ENCODE measurements around the gene TIPIN. TPM values are rescaled to one million over a fixed set of nuclear protein-coding genes. Genes with fewer than 3 reads are reported as not detected.
"Not testable (repeated sequence)": the region's sequence is repeated elsewhere in the genome, so short reads cannot be mapped to it uniquely, and the experiment has no call there.

The TIPIN gene
- total RNA-seq, 1 donor from 2014 or later, result 17.7 TPM

DNA sequence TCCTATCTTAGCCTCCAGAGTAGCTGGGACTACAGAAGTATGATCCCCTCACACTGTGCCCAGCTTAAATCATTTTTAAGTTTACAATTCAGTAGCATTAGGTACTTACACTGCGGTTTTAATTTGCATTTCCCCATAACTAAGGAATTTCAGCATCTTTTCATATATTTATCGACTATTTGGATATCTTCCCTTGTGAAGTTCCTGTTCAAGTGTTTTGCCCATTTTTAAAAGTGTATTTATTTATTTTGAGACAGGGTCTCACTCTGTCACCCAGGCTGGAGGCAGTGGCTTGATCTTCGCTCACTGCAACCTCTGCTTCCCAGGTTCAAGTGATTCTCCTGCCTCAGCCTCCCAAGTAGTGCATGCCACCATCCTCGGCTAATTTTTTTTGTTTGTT lies 17.7 kb upstream of the TIPIN start:
- H3K27ac Mint-ChIP-seq (ENCODE audit: unreplicated experiment), result no peak overlapping the region

DNA sequence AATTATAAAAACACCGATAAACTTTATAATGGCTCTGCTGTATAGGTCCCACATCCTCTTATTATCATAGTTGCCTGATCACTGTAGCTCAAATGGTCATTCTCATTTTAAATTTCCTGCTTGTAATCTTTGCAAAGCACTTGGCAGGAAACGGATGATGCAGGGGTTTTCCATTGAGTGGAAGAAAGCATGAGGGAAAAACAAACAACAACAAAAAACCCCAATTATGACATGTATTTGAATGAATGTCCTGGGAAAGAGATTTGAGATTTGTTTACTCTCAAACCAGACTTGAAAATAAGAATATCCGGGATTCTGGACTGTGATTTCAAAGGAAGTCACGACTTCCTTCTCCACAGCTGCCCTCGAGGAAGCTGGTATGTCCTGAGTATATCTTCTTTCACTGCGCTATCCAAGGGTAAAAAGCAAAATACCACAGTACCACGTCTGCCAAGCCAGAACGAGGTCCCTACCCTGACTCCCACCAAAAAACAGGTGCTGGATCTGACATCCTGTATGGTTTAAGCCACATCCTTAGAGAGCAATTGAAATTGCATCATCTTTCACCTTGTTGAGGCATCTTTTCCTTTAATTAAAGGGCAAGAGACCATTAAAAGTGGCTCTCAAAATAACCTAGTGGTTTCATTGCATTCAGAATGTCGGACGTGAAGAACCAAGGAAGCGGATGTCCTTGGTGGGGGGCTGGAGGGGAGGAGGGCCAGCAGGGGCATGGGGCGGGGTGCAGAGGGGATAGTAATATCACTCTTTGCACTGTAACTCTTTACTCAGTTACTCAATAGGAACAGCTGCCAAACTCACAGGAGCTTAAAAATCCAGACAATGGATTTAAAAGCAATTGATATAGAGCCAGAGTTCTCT lies 13.5 kb upstream of the TIPIN start:
- H3K4me1 Mint-ChIP-seq (ENCODE audit: unreplicated experiment), result peaks cover 18% of the 10 kb centered on the region
- no peaks in the 10 kb centered on the region for H3K36me3 Mint-ChIP-seq (ENCODE audit: low read depth, unreplicated experiment)
- H3K27ac Mint-ChIP-seq (ENCODE audit: unreplicated experiment), result peak overlapping the region; percentile 99
- peak overlapping the region; percentile 34 for H3K4me3 Mint-ChIP-seq (ENCODE audit: unreplicated experiment)
- H3K27me3 Mint-ChIP-seq (ENCODE audit: unreplicated experiment), result no peaks in the 10 kb centered on the region
- H3K9me3 Mint-ChIP-seq (ENCODE audit: unreplicated experiment), result no peaks in the 10 kb centered on the region
- DNase-seq (ENCODE audit: low spot score), result peak; percentile 39
- TF ChIP-seq, protein P1, sequence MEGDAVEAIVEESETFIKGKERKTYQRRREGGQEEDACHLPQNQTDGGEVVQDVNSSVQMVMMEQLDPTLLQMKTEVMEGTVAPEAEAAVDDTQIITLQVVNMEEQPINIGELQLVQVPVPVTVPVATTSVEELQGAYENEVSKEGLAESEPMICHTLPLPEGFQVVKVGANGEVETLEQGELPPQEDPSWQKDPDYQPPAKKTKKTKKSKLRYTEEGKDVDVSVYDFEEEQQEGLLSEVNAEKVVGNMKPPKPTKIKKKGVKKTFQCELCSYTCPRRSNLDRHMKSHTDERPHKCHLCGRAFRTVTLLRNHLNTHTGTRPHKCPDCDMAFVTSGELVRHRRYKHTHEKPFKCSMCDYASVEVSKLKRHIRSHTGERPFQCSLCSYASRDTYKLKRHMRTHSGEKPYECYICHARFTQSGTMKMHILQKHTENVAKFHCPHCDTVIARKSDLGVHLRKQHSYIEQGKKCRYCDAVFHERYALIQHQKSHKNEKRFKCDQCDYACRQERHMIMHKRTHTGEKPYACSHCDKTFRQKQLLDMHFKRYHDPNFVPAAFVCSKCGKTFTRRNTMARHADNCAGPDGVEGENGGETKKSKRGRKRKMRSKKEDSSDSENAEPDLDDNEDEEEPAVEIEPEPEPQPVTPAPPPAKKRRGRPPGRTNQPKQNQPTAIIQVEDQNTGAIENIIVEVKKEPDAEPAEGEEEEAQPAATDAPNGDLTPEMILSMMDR (IDR thresholded peaks at IDR 0.05; ENCODE audit: unreplicated experiment), result no peak

More for the DNA sequence above, 17.7 kb upstream of the TIPIN start:
- no peaks in the 10 kb centered on the region for H3K36me3 Mint-ChIP-seq (ENCODE audit: low read depth, unreplicated experiment)
- no peak for DNase-seq (ENCODE audit: low spot score)
- H3K4me1 Mint-ChIP-seq (ENCODE audit: unreplicated experiment), result peaks cover 18% of the 10 kb centered on the region
- TF ChIP-seq, protein P1 (IDR thresholded peaks at IDR 0.05; ENCODE audit: unreplicated experiment), result no peak
- H3K9me3 Mint-ChIP-seq (ENCODE audit: unreplicated experiment), result no peaks in the 10 kb centered on the region
- H3K27me3 Mint-ChIP-seq (ENCODE audit: unreplicated experiment), result no peaks in the 10 kb centered on the region
- no peak overlapping the region for H3K4me3 Mint-ChIP-seq (ENCODE audit: unreplicated experiment)

GRCh38 chr15:66364944-66365528 lies 8.6 kb upstream of the TIPIN start:
- DNase-seq (ENCODE audit: low spot score), result no peak
- Mint-ChIP-seq H3K27ac (ENCODE audit: unreplicated experiment) (no peak overlapping the region), H3K27me3 (ENCODE audit: unreplicated experiment) (no peaks in the 10 kb centered on the region), H3K4me3 (ENCODE audit: unreplicated experiment) (no peak overlapping the region), H3K9me3 (ENCODE audit: unreplicated experiment) (no peaks in the 10 kb centered on the region), H3K36me3 (ENCODE audit: low read depth, unreplicated experiment) (no peaks in the 10 kb centered on the region), H3K4me1 (ENCODE audit: unreplicated experiment) (peaks cover 7% of the 10 kb centered on the region)
- TF ChIP-seq, protein P1 (IDR thresholded peaks at IDR 0.05; ENCODE audit: unreplicated experiment), result no peak

GRCh38 chr15:66362776-66363175 lies 6.3 kb upstream of the TIPIN start:
- TF ChIP-seq, protein P1 (IDR thresholded peaks at IDR 0.05; ENCODE audit: unreplicated experiment), result no peak
- no peaks in the 10 kb centered on the region for H3K36me3 Mint-ChIP-seq (ENCODE audit: low read depth, unreplicated experiment)
- no peaks in the 10 kb centered on the region for H3K4me1 Mint-ChIP-seq (ENCODE audit: unreplicated experiment)
- no peaks in the 10 kb centered on the region for H3K9me3 Mint-ChIP-seq (ENCODE audit: unreplicated experiment)
- peaks cover 1% of the 10 kb centered on the region for H3K27me3 Mint-ChIP-seq (ENCODE audit: unreplicated experiment)
- DNase-seq (ENCODE audit: low spot score), result no peak
- H3K27ac Mint-ChIP-seq (ENCODE audit: unreplicated experiment), result no peak overlapping the region
- no peak overlapping the region for H3K4me3 Mint-ChIP-seq (ENCODE audit: unreplicated experiment)

DNA sequence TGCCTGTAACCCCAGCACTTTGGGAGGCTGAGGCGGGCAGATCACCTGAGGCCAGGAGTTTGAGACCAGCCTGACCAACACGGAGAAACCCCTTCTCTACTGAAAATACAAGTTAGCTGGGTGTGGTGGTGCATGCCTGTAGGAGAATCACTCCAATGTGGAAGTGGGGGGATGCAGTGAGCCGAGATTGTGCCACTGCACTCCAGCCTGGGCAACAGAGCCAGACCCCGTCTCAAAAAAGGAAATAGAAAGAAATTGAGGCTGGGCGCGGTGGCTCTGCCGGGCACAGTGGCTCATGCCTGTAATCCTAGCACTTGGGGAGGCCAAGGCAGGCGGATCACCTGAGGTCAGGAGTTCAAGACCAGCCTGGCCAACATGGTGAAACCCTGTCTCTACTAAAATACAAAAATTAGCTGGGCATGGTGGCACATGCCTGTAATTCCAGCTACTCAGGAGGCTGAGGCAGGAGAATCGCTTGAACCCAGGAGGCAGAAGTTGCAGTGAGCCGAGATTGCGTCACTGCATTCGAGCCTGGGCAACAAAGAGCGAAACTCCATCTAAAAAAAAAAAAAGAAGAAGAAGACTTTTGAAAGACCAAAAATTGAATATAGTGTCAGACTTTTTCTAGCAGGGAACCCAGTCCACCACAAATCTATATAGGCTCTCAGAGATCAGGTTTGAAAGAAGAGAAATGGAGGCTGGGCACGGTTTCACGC lies 5.4 kb upstream of the TIPIN start:
- H3K4me3 Mint-ChIP-seq (ENCODE audit: unreplicated experiment); H3K9me3 Mint-ChIP-seq (ENCODE audit: unreplicated experiment); H3K4me1 Mint-ChIP-seq (ENCODE audit: unreplicated experiment); DNase-seq (ENCODE audit: low spot score); H3K27me3 Mint-ChIP-seq (ENCODE audit: unreplicated experiment); H3K36me3 Mint-ChIP-seq (ENCODE audit: low read depth, unreplicated experiment); H3K27ac Mint-ChIP-seq (ENCODE audit: unreplicated experiment): not testable (repeated sequence)

Measured in endothelial cell (in vitro differentiated cells).